ENCODE measurements around the gene HSPBP1.

The HSPBP1 gene

GRCh38 chr19:55275851-55276719 lies 3.8 kb downstream of the HSPBP1 start:
- no peak for DNase-seq (ENCODE audit: low spot score)

DNA sequence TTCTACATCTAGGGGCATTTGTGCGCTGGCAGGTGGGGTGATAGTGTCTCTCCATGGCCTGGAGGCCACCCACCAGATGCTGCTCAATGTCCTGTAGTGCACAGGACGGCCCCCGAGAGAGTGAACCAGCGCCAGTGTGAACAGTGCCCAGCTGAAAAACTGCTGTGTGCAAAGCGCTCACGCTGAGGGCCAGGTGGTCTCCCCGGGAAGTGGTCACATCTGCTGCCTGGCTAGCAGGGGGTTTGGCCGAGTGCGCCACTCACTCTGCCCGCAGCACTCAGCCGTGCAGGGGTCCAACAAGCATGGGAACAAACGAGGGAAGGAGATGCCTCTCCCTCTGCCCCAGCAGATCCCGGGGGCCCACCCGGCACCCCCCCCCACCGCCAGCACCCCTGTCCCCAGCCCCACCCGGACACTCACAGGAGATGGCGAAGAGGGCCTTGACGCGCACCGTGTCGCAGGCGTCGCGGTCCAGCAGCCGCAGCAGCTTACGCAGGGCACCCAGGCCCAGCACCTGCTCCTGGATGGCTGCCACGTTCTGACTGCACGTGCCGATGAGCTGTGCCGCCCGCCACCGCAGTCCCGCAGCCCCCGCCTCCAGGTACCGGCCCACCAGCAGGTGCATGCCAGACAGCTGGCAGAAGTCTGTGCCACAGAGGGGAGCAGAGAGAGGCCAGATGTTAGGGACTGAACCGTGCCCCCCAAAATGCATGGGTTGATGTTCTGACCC lies 5.8 kb downstream of the HSPBP1 start:
- DNase-seq (ENCODE audit: low spot score) = no peak

DNA sequence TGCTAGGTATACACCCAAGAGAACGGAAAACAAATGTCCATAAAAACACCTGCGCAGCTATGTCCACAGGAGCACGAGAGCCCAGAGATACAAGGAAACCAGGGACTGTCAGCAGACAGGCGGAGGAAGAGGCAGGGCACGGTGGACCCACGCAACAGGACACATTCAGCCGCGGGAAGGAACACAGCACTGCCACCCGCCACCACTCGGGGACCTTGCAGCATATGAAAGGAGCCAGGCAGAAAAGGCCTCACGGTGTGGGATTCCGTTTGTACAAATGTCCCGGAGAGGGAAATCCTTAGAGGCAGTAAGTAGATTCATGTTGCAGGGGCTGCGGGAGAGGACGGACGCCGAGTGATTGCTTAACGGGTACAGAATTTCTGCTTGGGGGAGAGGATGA lies 7.8 kb downstream of the HSPBP1 start:
- DNase-seq (ENCODE audit: low spot score) = no peak

DNA sequence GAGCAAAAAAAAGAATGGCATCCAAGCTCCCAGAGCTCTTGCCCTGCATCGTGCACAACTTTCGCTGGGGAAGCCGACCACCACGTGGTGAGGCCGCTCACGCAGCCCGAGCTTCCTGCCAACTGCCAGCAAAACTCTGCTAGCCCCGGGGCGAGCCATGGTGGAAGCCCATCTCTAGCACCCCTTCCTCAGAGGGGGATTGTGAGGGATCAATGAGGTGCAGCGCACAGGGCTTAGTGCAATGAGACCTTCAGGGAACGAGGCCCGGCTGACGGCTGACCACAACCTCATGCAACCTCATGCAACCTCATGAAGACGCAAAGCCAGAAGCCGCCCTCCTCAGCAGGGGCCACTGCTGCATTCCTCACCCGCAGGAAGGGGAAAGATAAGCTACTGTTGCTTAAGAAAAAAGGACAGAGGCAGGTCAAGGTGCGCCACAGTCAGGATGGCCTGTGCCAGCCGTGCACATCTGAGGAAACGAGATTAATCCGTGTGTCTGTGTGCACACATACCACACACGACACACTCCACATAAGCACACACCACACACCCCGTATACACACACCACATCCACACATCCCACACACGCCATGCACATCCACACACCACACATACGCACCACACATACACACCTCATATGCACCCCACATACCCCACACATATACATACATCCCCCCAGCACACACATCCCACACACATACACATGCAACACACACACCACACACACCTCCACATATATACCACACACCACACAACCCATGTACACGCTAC lies 9.6 kb downstream of the HSPBP1 start:
- no peak for DNase-seq (ENCODE audit: low spot score)

DNA sequence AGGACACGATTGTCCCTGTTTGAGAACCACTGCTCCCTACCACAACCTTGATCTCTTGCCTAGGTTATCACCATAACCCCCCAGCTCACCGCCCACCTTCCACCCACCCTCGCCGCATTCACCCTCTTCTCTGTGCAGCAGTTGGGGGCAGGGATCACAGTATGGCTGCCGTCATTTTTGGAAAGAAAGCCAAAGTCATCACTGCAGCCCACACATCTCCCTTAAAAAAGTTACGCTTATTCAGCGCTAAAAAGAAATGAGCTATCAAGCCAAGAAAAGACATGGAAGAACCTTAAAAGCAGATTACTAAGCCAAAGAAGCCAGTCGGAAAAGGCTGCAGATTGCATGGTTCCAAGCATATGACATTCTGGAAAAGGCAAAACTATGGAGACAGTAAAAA lies 10.6 kb downstream of the HSPBP1 start:
- DNase-seq (ENCODE audit: low spot score) = no peak

GRCh38 chr19:55266840-55267239 lies 13.1 kb downstream of the HSPBP1 start:
- DNase-seq (ENCODE audit: low spot score) = no peak

GRCh38 chr19:55266404-55266803 lies 13.5 kb downstream of the HSPBP1 start:
- no peak for DNase-seq (ENCODE audit: low spot score)

DNA sequence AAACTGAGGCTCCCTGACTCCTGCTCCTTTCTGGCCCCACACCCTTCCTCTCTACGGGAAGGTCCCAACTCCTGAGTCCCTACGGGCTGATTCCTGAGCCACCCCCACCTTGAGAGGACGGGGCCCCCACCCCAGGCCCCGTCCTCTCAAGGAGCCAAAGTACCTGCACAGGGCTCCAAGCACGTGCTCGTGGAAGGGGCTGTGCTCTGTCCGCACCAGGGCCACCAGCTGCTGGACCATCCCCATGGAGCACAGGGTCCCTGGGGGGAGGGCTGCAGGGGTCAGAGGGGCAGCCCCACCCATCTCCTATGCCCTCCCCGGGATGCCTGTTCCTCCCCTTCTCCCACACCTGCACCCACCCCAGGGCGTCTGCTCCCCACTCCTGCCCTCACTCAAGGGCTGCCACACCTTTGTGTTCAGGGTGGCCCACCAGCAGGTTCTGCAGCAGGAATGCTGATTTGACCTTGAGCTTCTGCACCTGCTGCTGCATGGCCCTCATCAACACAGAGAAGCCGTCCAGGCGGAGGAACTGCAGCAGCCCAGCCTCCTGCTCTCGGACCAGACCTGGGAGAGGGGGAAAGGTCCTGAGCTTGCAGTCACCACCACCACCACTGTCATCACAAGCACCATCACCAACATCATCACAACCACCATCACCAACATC lies 14.1 kb downstream of the HSPBP1 start:
- no peak for DNase-seq (ENCODE audit: low spot score)

DNA sequence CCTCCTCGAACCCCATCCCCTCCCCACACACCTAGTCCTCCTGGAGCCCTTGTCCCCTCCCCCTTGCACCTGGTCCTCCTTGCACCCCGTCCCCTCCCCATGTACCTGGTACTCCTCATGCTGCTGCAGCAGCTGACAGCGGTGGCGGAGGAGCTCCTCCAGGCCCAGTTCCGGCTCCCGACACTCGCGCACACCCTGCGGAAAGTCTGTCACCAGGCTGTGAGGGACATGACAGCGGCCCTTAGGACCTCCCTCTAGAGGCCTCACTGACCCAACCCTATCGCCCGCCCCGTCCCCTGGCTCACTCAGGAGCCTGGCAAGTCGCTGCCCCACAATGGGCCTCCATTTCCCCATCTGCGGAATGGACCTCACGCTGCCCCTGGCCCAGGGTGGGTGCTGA lies 14.7 kb downstream of the HSPBP1 start:
- no peak for DNase-seq (ENCODE audit: low spot score)

- no peak for DNase-seq (ENCODE audit: low spot score)
These were observed 15.4 kb downstream of the HSPBP1 start for GRCh38 chr19:55264531-55264930.

- no peak for DNase-seq (ENCODE audit: low spot score)
These were observed 17.6 kb downstream of the HSPBP1 start for GRCh38 chr19:55262359-55262758.

DNA sequence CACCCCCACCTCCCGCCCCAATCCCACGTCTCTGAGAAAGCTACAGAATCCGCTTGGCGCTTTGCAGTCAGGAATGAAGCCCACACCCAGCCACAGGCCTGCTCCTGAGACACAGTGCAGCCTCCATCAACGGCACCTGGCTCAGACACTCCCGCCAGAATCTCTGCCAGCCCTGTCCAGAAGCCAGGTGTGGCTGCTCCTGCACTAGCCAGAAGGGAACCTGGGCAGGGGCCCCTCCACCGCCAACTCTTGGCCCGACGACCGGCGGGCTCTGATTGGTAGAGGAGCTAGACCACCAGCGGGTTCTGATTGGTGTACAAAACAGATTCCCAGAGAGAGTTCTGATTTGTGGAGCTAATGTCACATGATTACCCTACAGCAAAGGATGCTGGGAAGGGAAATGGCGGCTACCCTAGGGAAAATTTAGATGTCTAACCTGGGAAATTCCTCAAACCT lies 18.2 kb downstream of the HSPBP1 start:
- DNase-seq (ENCODE audit: low spot score) = no peak

- DNase-seq (ENCODE audit: low spot score) = no peak
These were observed 20.2 kb downstream of the HSPBP1 start for GRCh38 chr19:55259540-55260210.

- DNase-seq (ENCODE audit: low spot score) = peak; percentile 100
These were observed 20.9 kb downstream of the HSPBP1 start, which contains the start of gene PPP6R1 for GRCh38 chr19:55258828-55259539. Gene PPP6R1, minus strand, starts transcription at chr19:55259017. Its CDS starts 11,914 bp downstream, at chr19:55247103.

- peak; percentile 88 for DNase-seq (ENCODE audit: low spot score)
These were observed 21.5 kb downstream of the HSPBP1 start for GRCh38 chr19:55258476-55258827.

- DNase-seq (ENCODE audit: low spot score) = no peak
These were observed 22.2 kb downstream of the HSPBP1 start for GRCh38 chr19:55257461-55258420.

DNA sequence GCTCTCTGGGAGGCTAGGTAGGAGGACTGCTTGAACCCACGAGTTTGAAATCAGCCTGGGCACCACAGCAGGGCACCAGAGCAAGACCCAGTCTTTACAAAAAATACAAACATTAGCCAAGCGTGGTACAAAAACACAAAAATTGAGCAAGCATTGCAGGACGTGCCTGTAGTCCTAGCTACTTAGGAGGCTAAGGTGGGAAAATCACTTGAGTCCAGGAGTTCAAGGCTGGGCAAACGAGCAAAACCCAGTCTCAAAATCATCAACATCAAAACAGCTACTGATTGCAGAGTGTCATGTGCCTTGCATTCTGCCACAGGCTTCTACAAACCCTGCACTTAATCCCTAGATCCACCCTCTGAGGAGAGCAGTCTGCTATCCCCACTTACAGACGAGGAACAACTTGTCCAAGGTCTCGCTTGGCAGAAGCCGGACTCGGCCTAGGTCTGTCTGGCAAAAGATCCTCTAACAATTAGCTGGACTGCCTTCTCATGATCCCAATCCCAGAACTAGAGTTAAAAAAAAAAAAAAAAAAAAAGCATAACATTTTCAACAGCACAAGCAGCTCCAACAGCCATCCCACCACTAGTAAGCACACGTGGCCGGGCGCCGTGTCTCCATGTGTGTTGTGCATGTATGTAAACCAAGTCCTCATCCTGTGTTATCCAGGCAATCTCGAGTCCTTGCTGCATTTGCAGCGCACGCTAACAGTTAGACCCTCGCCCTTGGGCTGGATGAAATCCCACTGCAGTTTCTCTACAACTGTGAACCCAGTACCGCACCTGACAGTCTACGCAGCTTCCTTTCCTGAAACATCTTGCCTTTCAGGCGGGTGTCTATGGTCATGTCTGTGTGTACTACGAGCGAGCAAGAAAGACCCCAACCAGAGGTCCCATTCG lies 23.1 kb downstream of the HSPBP1 start:
- DNase-seq (ENCODE audit: low spot score) = no peak

DNA sequence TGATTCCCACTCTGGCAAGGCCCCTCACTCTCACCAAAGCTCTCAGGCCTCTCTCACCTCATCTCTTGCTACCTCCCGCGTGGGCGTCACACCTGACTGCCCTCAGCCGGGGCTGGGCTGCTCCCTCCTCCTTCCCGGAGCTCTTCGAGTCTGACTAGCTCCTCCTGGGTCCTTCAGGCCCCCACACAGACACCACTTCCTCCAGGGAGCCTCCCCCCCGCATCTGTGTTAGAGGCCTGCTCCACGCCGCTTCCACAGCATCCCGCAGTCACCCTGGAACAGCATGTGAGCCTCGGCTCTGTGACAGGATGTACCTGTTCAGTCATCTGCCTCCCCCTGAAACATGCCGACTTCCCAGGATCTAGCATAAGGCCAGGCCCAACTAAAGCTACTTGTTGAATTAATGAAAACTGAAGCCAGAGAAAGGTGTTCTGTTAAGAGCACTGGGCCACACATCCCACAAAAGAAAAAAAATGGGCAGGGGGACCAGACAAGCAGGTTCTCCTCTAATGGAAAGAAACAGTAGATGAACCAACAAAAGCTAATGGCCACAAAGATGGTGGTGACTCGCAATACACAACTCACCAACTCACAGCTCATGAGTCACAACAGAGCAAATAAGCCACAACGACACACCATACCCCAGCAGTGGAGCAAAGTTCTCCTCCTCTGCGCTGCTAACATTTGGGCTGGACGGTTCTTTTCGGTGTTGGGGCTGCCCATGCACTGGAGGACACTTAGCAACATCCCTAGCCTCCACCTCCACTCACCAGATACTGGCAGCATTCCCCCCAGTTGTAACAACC lies 24.1 kb downstream of the HSPBP1 start:
- no peak for DNase-seq (ENCODE audit: low spot score)

Measured in D341Med (cell line).